Kidney epithelial cell (primary cell): Measurements from ENCODE around the gene DIPK1A. TPM values are rescaled to one million over a fixed set of nuclear protein-coding genes. Genes with fewer than 3 reads are reported as not detected.
A peak's percentile ranks its signal among the peaks of the same experiment; 100 is the strongest.

Experiments used
- DNase-seq: peaks from one replicate; pipeline ENCODE4 v3.0.0-alpha.2; 2010; ENCODE audit warnings: low read depth
- H3K27me3 ChIP-seq: 2 replicates; pipeline ENCODE4 v1.6.0; 2011; ENCODE audit warnings: low read length; ENCODE audit not compliant: control insufficient read depth, insufficient read depth
- H3K36me3 ChIP-seq: 2 replicates; pipeline ENCODE4 v1.5.1; 2011; ENCODE audit warnings: low read length; ENCODE audit not compliant: control insufficient read depth, insufficient read depth
- H3K4me3 ChIP-seq: 2 replicates; pipeline ENCODE4 v1.5.1; 2011; ENCODE audit warnings: low read depth, mild to moderate bottlenecking, control low read depth, low read length
- total RNA-seq: library from RNA; depleted of rRNA; stranded (reverse); fragments of >200 nt; gene quantifications from 2 replicates; pipeline ENCODE4 v1.2.3, GENCODE V29; 2015
- TF ChIP-seq, protein P1 (sequence below): IDR thresholded peaks from 2 replicates; pipeline ENCODE4 v1.5.1; 2011; ENCODE audit warnings: mild to moderate bottlenecking, moderate library complexity, low read length, control low read depth, inconsistent platforms; ENCODE audit not compliant: insufficient read depth, poor library complexity, severe bottlenecking

Gene DIPK1A
- total RNA-seq, 1 donor from 2014 or later = 1.8 TPM

DNA sequence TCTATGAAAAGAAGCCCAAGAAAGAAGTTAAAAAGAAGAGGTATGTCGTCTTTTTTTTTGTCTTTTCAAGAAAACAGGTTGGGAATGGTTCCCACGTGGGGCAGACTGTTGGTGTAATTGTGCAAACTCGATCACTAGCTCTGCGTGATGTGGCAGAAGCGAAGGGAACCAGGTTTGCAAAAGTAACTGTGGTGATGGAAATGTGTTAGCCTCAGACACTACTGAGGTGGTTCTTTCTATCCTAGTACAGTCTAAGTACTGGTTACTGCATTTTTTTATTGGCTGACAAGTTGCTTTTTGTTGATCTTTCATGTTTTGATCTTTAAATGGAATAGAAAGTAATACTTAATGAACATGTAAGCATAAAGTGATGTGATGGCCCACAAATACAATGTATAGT, 120.7 kb downstream of the DIPK1A start:
- TF ChIP-seq, protein P1, sequence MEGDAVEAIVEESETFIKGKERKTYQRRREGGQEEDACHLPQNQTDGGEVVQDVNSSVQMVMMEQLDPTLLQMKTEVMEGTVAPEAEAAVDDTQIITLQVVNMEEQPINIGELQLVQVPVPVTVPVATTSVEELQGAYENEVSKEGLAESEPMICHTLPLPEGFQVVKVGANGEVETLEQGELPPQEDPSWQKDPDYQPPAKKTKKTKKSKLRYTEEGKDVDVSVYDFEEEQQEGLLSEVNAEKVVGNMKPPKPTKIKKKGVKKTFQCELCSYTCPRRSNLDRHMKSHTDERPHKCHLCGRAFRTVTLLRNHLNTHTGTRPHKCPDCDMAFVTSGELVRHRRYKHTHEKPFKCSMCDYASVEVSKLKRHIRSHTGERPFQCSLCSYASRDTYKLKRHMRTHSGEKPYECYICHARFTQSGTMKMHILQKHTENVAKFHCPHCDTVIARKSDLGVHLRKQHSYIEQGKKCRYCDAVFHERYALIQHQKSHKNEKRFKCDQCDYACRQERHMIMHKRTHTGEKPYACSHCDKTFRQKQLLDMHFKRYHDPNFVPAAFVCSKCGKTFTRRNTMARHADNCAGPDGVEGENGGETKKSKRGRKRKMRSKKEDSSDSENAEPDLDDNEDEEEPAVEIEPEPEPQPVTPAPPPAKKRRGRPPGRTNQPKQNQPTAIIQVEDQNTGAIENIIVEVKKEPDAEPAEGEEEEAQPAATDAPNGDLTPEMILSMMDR = no peak
- DNase-seq = no peak
- Histone ChIP-seq H3K4me3 (no peak overlapping the region), H3K36me3 (peaks cover 3% of the 10 kb centered on the region), H3K27me3 (no peaks in the 10 kb centered on the region)

DNA sequence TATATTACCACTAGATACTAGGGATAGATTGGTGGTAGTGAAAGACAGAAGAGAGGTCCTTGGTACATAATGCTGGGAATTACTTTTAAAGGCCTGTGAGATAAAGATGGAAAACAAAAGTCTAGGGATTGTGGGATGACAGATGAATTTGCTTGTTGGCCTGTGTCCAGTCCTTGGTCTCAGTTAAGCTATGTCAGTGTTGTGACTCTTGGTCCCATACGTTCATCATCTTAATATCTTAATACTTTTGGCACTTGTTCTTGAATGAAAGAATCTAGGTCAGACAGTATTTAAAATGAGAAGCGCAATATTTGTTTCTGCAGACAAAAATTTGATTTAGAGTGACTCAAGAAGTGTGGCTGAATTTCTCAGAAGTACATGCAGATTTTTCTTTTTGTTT, 121.8 kb downstream of the DIPK1A start:
- no peak for DNase-seq
- no peaks in the 10 kb centered on the region for H3K27me3 ChIP-seq
- H3K36me3 ChIP-seq = peaks cover 3% of the 10 kb centered on the region
- TF ChIP-seq, protein P1 = no peak
- H3K4me3 ChIP-seq = no peak overlapping the region

DNA sequence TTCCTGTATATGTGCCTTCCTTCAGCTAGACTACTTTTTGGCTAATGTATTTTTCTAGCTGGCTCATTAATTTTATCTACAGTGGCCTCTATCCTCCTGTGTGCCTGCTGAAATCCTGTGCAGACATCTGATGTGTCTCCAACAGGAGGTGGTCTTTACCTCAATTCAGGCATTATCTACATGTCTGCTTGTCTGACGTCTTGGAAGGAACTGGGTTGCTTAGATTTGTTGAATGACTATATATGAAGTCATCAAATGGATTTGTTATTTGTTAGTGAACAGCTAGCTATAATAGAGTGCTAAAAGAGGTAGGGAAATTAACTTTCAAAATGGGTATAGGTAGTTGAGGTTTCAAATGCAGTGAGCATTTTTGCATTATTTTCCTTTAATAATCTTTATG, 122.7 kb downstream of the DIPK1A start:
- peaks cover 3% of the 10 kb centered on the region for H3K36me3 ChIP-seq
- TF ChIP-seq, protein P1 = no peak
- H3K27me3 ChIP-seq = no peaks in the 10 kb centered on the region
- DNase-seq = no peak
- H3K4me3 ChIP-seq = no peak overlapping the region

DNA sequence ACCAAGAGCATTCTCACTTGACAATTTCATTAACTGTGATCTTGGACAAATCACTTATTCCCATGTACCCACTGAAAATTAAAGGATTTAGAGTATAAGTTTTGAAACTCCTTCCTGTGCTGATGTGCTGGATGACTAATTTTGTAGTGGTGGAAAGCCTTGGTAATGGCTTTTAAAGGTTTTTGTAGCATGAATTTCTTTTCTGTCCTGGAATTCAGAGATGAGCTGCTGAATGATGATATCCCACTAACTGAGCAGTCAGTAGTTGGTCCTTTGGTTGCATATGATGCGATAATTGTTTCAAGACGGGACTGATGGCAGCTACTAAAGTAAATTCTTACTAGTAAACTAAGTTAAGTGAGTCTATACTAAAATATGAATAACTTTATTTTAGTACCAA, 124.2 kb downstream of the DIPK1A start:
- H3K36me3 ChIP-seq = peaks cover 3% of the 10 kb centered on the region
- no peaks in the 10 kb centered on the region for H3K27me3 ChIP-seq
- DNase-seq = no peak
- H3K4me3 ChIP-seq = no peak overlapping the region
- TF ChIP-seq, protein P1 = no peak

DNA sequence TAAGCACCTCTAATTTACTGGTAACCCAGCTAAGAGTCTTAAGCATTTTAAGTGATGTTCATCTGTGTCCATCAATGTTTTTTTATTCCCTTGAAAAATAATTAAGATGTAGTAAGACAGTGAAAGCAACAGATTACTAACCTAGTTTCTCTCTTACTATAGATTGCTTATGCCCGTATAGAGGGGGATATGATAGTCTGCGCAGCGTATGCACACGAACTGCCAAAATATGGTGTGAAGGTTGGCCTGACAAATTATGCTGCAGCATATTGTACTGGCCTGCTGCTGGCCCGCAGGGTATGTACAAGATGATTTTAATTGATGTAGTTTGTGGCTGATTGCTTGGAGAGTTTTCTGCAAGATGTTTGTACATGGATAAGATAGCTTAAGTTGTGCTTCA, 126.6 kb downstream of the DIPK1A start:
- DNase-seq = no peak
- Histone ChIP-seq H3K27me3 (no peaks in the 10 kb centered on the region), H3K4me3 (no peak overlapping the region), H3K36me3 (peaks cover 1% of the 10 kb centered on the region)
- TF ChIP-seq, protein P1 = no peak

DNA sequence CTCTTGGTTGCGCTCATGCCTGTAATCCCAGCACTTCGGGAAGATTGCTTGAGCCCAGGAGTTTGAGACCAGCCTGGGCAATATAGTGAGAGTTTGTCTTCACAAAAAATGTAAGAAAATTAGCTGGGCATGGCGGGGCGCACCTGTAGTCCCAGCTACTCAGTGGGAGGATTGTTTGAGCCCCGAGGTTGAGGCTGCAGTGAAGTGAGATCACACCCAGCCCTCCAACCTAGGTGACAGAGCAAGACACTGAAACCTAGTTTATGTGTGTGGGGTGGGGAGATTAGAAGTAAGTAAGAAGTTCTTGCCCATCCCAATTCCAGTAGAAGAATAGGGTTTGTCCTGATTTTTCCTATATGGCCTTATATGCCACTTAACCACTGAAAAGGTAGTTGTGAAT, 127.4 kb downstream of the DIPK1A start:
- TF ChIP-seq, protein P1 = no peak
- Histone ChIP-seq H3K36me3 (no peaks in the 10 kb centered on the region), H3K4me3 (peak overlapping the region; percentile 23), H3K27me3 (no peaks in the 10 kb centered on the region)
- DNase-seq = no peak
